H9 (cell line): ENCODE results near the gene HECA. TPM values are rescaled to one million over a fixed set of nuclear protein-coding genes. Genes with fewer than 3 reads are reported as not detected.
A peak's percentile ranks its signal among the peaks of the same experiment; 100 is the strongest.

Source experiments
- DNase-seq: peaks from one replicate; pipeline ENCODE4 v3.0.0-alpha.2; 2017
- H2AFZ ChIP-seq: one replicate; pipeline ENCODE4 v1.6.1; 2013; ENCODE audit warnings: mild to moderate bottlenecking, low read length, control low read depth, moderate library complexity
- H2AK5ac ChIP-seq: 2 replicates; pipeline ENCODE4 v1.6.1; 2013; ENCODE audit warnings: low read length, control low read depth, mixed read lengths; ENCODE audit not compliant: insufficient read length
- H2BK120ac ChIP-seq: one replicate; pipeline ENCODE4 v1.6.1; 2013; ENCODE audit warnings: low read depth, mild to moderate bottlenecking, low read length, control low read depth, inconsistent platforms; ENCODE audit not compliant: poor library complexity, severe bottlenecking
- H2BK12ac ChIP-seq: 2 replicates; pipeline ENCODE4 v1.6.1; 2013; ENCODE audit warnings: low read length, control low read depth, mixed read lengths, low read depth; ENCODE audit not compliant: insufficient read length
- H2BK15ac ChIP-seq: 2 replicates; pipeline ENCODE4 v1.6.1; 2013; ENCODE audit warnings: low read depth, low read length, control low read depth
- H2BK20ac ChIP-seq: one replicate; pipeline ENCODE4 v1.6.1; 2013; ENCODE audit warnings: low read depth, mild to moderate bottlenecking, low read length, control low read depth, inconsistent platforms; ENCODE audit not compliant: poor library complexity, severe bottlenecking
- H2BK5ac ChIP-seq: 2 replicates; pipeline ENCODE4 v1.6.1; 2013; ENCODE audit warnings: low read length, control low read depth, mixed read lengths; ENCODE audit not compliant: insufficient read length
- H3K14ac ChIP-seq: 2 replicates; pipeline ENCODE4 v1.6.1; 2013; ENCODE audit warnings: low read length, control low read depth; ENCODE audit not compliant: insufficient read depth
- H3K18ac ChIP-seq: 2 replicates; pipeline ENCODE4 v1.6.1; 2013; ENCODE audit warnings: low read depth, mild to moderate bottlenecking, mixed read lengths, low read length, control low read depth; ENCODE audit not compliant: insufficient read length
- H3K23ac ChIP-seq: 2 replicates; pipeline ENCODE4 v1.6.1; 2013; ENCODE audit warnings: low read length, control low read depth, mixed read lengths, low read depth; ENCODE audit not compliant: insufficient read length
- H3K23me2 ChIP-seq: 2 replicates; pipeline ENCODE4 v1.6.1; 2013; ENCODE audit warnings: low read depth, mild to moderate bottlenecking, mixed read lengths, low read length, control low read depth; ENCODE audit not compliant: insufficient read length, poor library complexity, severe bottlenecking
- H3K27ac ChIP-seq: 2 replicates; pipeline ENCODE4 v1.5.1; 2013; ENCODE audit warnings: low read length, control low read depth, mixed read lengths, low read depth; ENCODE audit not compliant: insufficient read length
- H3K27me3 ChIP-seq: 2 replicates; pipeline ENCODE4 v1.6.1; 2013; ENCODE audit warnings: low read length, control low read depth, inconsistent platforms; ENCODE audit not compliant: insufficient read depth
- H3K4ac ChIP-seq: 2 replicates; pipeline ENCODE4 v1.6.1; 2013; ENCODE audit warnings: low read depth, mild to moderate bottlenecking, control low read depth, inconsistent platforms, low read length, moderate library complexity
- H3K4me1 ChIP-seq: 2 replicates; pipeline ENCODE4 v1.6.1; 2013; ENCODE audit warnings: low read length, control low read depth, inconsistent platforms; ENCODE audit not compliant: insufficient read depth
- H3K4me2 ChIP-seq: 2 replicates; pipeline ENCODE4 v1.6.1; 2013; ENCODE audit warnings: low read length, control low read depth, mixed read lengths; ENCODE audit not compliant: insufficient read length, insufficient read depth
- H3K56ac ChIP-seq: 2 replicates; pipeline ENCODE4 v1.6.1; 2013; ENCODE audit warnings: low read depth, mild to moderate bottlenecking, mixed read lengths, low read length, control low read depth; ENCODE audit not compliant: insufficient read length
- H3K79me1 ChIP-seq: 2 replicates; pipeline ENCODE4 v1.6.1; 2013; ENCODE audit warnings: low read depth, mild to moderate bottlenecking, moderate library complexity, low read length, control low read depth, inconsistent platforms; ENCODE audit not compliant: insufficient read depth, poor library complexity, severe bottlenecking
- H3K79me2 ChIP-seq: 2 replicates; pipeline ENCODE4 v1.6.1; 2013; ENCODE audit warnings: low read length, control low read depth, inconsistent platforms; ENCODE audit not compliant: insufficient read depth
- H3K9ac ChIP-seq: 2 replicates; pipeline ENCODE4 v1.6.1; 2013; ENCODE audit warnings: low read length, control low read depth, mixed read lengths; ENCODE audit not compliant: insufficient read length; ENCODE audit errors: extremely low read depth
- H3K9me3 ChIP-seq: one replicate; pipeline ENCODE4 v1.6.1; 2013; ENCODE audit warnings: low read depth, low read length, inconsistent platforms; ENCODE audit not compliant: control insufficient read depth
- H3T11ph ChIP-seq: one replicate; pipeline ENCODE4 v1.6.1; 2013; ENCODE audit warnings: mild to moderate bottlenecking, low read length, control low read depth, inconsistent platforms
- H4K20me1 ChIP-seq: one replicate; pipeline ENCODE4 v1.6.1; 2013; ENCODE audit not compliant: control insufficient read depth, insufficient read length, insufficient read depth
- H4K5ac ChIP-seq: 2 replicates; pipeline ENCODE4 v1.6.1; 2013; ENCODE audit warnings: low read depth, mild to moderate bottlenecking, mixed read lengths, low read length, control low read depth; ENCODE audit not compliant: insufficient read length
- H4K8ac ChIP-seq: replicated peaks from 2 replicates; pipeline ENCODE4 v1.6.1; 2013; ENCODE audit warnings: low read length, control low read depth, mixed read lengths, low read depth; ENCODE audit not compliant: insufficient read length
- H4K91ac ChIP-seq: 2 replicates; pipeline ENCODE4 v1.6.1; 2013; ENCODE audit warnings: low read depth, mild to moderate bottlenecking, moderate library complexity, mixed read lengths, low read length, control low read depth; ENCODE audit not compliant: insufficient read length
- H3K27ac Mint-ChIP-seq, 3 experiments: 2 replicates in 2 of 3; 3 replicates in 1 of 3; pipeline ENCODE4 v1.8.0; 2020 to 2021; ENCODE audit warnings: mixed read lengths in 3 of 3, mild to moderate bottlenecking in 1 of 3, moderate library complexity in 1 of 3
- H3K27me3 Mint-ChIP-seq: 2 replicates; pipeline ENCODE4 v1.8.0; 2021; ENCODE audit warnings: low read depth, mild to moderate bottlenecking, moderate library complexity, mixed read lengths
- H3K36me3 Mint-ChIP-seq, 3 experiments: 2 replicates in 2 of 3; 3 replicates in 1 of 3; pipeline ENCODE4 v1.8.0; 2020 to 2021; ENCODE audit warnings: low read depth in 3 of 3, mixed read lengths in 3 of 3; ENCODE audit not compliant: insufficient read depth in 1 of 3
- H3K4me1 Mint-ChIP-seq, 2 experiments: 2 replicates each; pipeline ENCODE4 v1.8.0; 2020; ENCODE audit warnings: mixed read lengths in 2 of 2
- H3K4me3 Mint-ChIP-seq, 2 experiments: 2 replicates in 1 of 2; 3 replicates in 1 of 2; pipeline ENCODE4 v1.8.0; 2020 to 2021; ENCODE audit warnings: mild to moderate bottlenecking in 2 of 2, mixed read lengths in 2 of 2, moderate library complexity in 1 of 2
- H3K9me3 Mint-ChIP-seq, 2 experiments: 2 replicates in 1 of 2; 3 replicates in 1 of 2; pipeline ENCODE4 v1.8.0; 2020; ENCODE audit warnings: mild to moderate bottlenecking in 2 of 2, mixed read lengths in 2 of 2, moderate library complexity in 1 of 2
- CTCF ChIP-seq: fragments of 200-600 bp; sonication (generic); conservative IDR thresholded peaks from 3 replicates; pipeline ENCODE4 v1.8.0; 2021; ENCODE audit warnings: antibody characterized with exemption, mild to moderate bottlenecking
- WGBS: extraction: QIAGEN DNeasy Blood & Tissue Kit; methylation state at CpG from one replicate; pipeline ENCODE4 v1.1.7; 2013; ENCODE audit warnings: missing lambda C conversion rate, low lambda C conversion rate, mixed read lengths; ENCODE audit not compliant: insufficient read length; ENCODE audit errors: extremely low coverage; 5-methylcytosine and 5-hydroxymethylcytosine counted together
- total RNA-seq: library from RNA; stranded (reverse); gene quantifications from 2 replicates; pipeline ENCODE4 v1.2.1, GENCODE V29; 2021

The HECA gene
- total RNA-seq, 1 experiment from 2014 or later, result 4.8 TPM

GRCh38 chr6:139219271-139219729 is 84.4 kb downstream of the HECA start:
- no CpG with 5 or more reads among the region's 7 CpGs for WGBS

More at GRCh38 chr6:139219271-139219729, 84.4 kb downstream of the HECA start:
- Histone ChIP-seq H4K8ac (no peak overlapping the region), H3K18ac (no peak overlapping the region), H2AFZ (peak overlapping the region; percentile 26), H2BK12ac (no peak overlapping the region), H2BK15ac (no peak overlapping the region), H3K4me1 (no peaks in the 10 kb centered on the region), H3K14ac (no peak overlapping the region), H4K5ac (no peak overlapping the region), H2AK5ac (no peak overlapping the region), H3K79me1 (no peaks in the 10 kb centered on the region), H2BK120ac (no peak overlapping the region), H3T11ph (no peak overlapping the region), H3K4me2 (no peak overlapping the region), H3K56ac (no peak overlapping the region), H2BK20ac (no peak overlapping the region), H3K4ac (no peak overlapping the region), H2BK5ac (no peak overlapping the region), H3K79me2 (no peaks in the 10 kb centered on the region), H3K23me2 (no peaks in the 10 kb centered on the region), H3K9ac (no peak overlapping the region), H3K27ac (no peak overlapping the region), H3K27me3 (no peaks in the 10 kb centered on the region), H4K20me1 (no peaks in the 10 kb centered on the region), H3K9me3 (no peaks in the 10 kb centered on the region), H3K23ac (no peak overlapping the region), H4K91ac (no peak overlapping the region)
- TF ChIP-seq CTCF, result peak; percentile 84
- Mint-ChIP-seq H3K27ac (peak overlapping the region; percentile 76 to 92 (median 90)), H3K9me3 (peaks cover 3% of the 10 kb centered on the region in 2 experiments; a peak in 4 of 5 replicates), H3K4me1 (peaks cover 5% of the 10 kb centered on the region in 2 experiments), H3K36me3 (peaks cover 0 to 17% (median 0%) of the 10 kb centered on the region in 3 experiments; a peak in 2 of 7 replicates), H3K4me3 (no peak overlapping the region), H3K27me3 (no peaks in the 10 kb centered on the region; the same call in 1 of the 2 replicates)
- DNase-seq, result peak; percentile 89
